Left lung (tissue), 10 donors: ENCODE measurements around the gene ROBO2. TPM values are rescaled to one million over a fixed set of nuclear protein-coding genes. Genes with fewer than 3 reads are reported as not detected.

Source experiments
- ATAC-seq: fragments of 200-7000 bp; cut with Tn5 transposase; one replicate; pipeline ENCODE4 v1.9.1; 2020; ENCODE audit warnings: moderate library complexity
- DNase-seq, 4 donors: peaks; one replicate each; pipeline ENCODE4 v3.0.0-alpha.2; 2013 to 2020
- H3K27ac ChIP-seq, 2 donors: fragments of 200-600 bp; sonication (generic) in 1 of 2; one replicate each; pipeline versions ENCODE4 v1.5.0 to v1.8.0; 2020 to 2021
- H3K27me3 ChIP-seq, 2 donors: fragments of 200-600 bp; sonication (generic) in 1 of 2; one replicate each; pipeline versions ENCODE4 v1.5.0 to v1.8.0; 2020 to 2021
- H3K36me3 ChIP-seq, 2 donors: fragments of 200-600 bp; sonication (generic) in 1 of 2; one replicate each; pipeline versions ENCODE4 v1.5.0 to v1.8.0; 2020 to 2021
- H3K4me1 ChIP-seq, 2 donors: fragments of 200-600 bp; one replicate each; pipeline ENCODE4 v1.8.0; 2021
- H3K4me3 ChIP-seq, 2 donors: fragments of 200-600 bp; sonication (generic) in 1 of 2; one replicate each; pipeline versions ENCODE4 v1.5.0 to v1.8.0; 2020 to 2021; ENCODE audit warnings: mild to moderate bottlenecking in 1 of 2
- H3K9me3 ChIP-seq, 2 donors: fragments of 200-600 bp; sonication (generic) in 1 of 2; one replicate each; pipeline versions ENCODE4 v1.5.0 to v1.8.0; 2020 to 2021
- intact Hi-C, 2 donors: fragments of 100-400 bp; cut with DNase I; formaldehyde crosslinking; loops; one replicate each; pipeline versions ENCODE4 v1.11.2 to v1.14.2; 2022
- polyA plus RNA-seq, 6 donors: library from polyadenylated mRNA; unstranded; fragments of 120-200 nt; gene quantifications; one replicate each; pipeline ENCODE4 v1.2.1, GENCODE V29; 2013; ENCODE audit not compliant: insufficient read length in 6 of 6
- total RNA-seq, 2 donors: library from RNA; stranded (reverse); fragmentation: NEBNext Ultra II Directional; extraction: Animal tissue kit (Norgen Biotek cat#: 25700); gene quantifications; one replicate each; pipeline ENCODE4 v1.2.1, GENCODE V29; 2021
- TF ChIP-seq, protein P1 (sequence below), 2 donors: fragments of 200-600 bp; sonication (generic) in 1 of 2; IDR thresholded peaks; one replicate each; pipeline versions ENCODE4 v1.5.0 to v1.8.0; 2021; ENCODE audit warnings: antibody characterized with exemption in 2 of 2
- donor health status: DM: no; HTN: yes; CAD: no.
- donor health status: DM: no; HTN: no; CAD: no.

ROBO2 gene
- total and polyA plus RNA-seq, 8 donors: 4.9 to 66.2 (median 51.1) TPM

GRCh38 chr3:77195766-77196545, 156.1 kb downstream of the ROBO2 start:
- ATAC-seq: no peak
- peak in 1 of 4 donors; percentile 32 for DNase-seq
- Histone ChIP-seq H3K4me1 (no peaks in the 10 kb centered on the region), H3K4me3 (no peak overlapping the region), H3K9me3 (no peaks in the 10 kb centered on the region), H3K36me3 (no peaks in the 10 kb centered on the region), H3K27me3 (no peaks in the 10 kb centered on the region), H3K27ac (no peak overlapping the region)
- intact Hi-C loops: no loop called here
- TF ChIP-seq, protein P1, sequence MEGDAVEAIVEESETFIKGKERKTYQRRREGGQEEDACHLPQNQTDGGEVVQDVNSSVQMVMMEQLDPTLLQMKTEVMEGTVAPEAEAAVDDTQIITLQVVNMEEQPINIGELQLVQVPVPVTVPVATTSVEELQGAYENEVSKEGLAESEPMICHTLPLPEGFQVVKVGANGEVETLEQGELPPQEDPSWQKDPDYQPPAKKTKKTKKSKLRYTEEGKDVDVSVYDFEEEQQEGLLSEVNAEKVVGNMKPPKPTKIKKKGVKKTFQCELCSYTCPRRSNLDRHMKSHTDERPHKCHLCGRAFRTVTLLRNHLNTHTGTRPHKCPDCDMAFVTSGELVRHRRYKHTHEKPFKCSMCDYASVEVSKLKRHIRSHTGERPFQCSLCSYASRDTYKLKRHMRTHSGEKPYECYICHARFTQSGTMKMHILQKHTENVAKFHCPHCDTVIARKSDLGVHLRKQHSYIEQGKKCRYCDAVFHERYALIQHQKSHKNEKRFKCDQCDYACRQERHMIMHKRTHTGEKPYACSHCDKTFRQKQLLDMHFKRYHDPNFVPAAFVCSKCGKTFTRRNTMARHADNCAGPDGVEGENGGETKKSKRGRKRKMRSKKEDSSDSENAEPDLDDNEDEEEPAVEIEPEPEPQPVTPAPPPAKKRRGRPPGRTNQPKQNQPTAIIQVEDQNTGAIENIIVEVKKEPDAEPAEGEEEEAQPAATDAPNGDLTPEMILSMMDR (IDR thresholded peaks at IDR 0.05): no peak

DNA sequence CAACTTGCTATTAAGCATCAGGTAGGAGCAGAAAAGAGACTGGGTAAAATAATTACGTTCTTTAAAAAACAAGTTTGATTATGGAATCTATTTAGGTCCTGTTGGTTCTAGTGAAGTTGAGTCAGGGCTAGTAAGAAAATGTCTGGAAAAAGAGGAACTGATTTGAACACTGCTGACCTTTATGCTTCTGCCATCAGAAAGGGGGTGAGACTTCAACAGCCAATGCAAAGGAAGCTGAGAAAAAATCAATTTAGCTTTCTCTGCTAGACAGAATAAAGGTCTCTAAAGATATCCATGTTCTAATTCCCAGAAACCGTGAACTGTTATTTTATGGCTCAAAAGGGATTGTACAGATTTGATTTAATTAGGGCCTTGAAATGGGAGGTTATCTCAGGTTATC, 157.5 kb downstream of the ROBO2 start:
- intact Hi-C loops: no loop called here
- ATAC-seq: no peak

GRCh38 chr3:77203851-77204250, 164.0 kb downstream of the ROBO2 start:
- Histone ChIP-seq H3K27me3 (no peaks in the 10 kb centered on the region), H3K9me3 (no peaks in the 10 kb centered on the region), H3K4me1 (no peaks in the 10 kb centered on the region), H3K36me3 (no peaks in the 10 kb centered on the region), H3K27ac (no peak overlapping the region), H3K4me3 (no peak overlapping the region)
- no peak for DNase-seq
- intact Hi-C loops: no loop called here
- TF ChIP-seq, protein P1 (IDR thresholded peaks at IDR 0.05): no peak
- ATAC-seq: no peak

More for the DNA sequence above, 157.5 kb downstream of the ROBO2 start:
- H3K4me3 ChIP-seq: no peak overlapping the region
- H3K9me3 ChIP-seq: no peaks in the 10 kb centered on the region
- H3K4me1 ChIP-seq: no peaks in the 10 kb centered on the region
- TF ChIP-seq, protein P1 (IDR thresholded peaks at IDR 0.05): no peak
- H3K36me3 ChIP-seq: no peaks in the 10 kb centered on the region
- no peaks in the 10 kb centered on the region for H3K27me3 ChIP-seq
- no peak overlapping the region for H3K27ac ChIP-seq
- no peak for DNase-seq

DNA sequence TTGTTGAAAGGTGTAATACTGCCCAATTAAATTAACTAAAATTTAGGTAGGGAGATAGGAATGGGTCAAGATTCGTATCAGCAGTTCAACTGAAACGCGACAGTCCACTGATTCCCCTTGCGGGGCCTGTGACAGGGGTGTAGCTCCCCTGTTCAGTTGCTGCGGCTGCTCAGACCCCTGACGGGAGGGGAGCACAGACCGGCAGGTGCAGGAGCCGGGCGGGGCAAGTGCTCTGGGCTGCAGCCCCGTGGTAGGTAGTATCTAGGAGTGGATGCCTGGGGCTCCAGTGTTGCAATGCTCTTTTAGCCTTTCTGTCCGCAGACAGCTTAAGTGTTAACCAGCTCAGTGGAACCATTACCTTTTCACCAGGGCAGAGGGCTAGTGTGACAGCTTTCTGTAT, 164.9 kb downstream of the ROBO2 start:
- intact Hi-C loops: no loop called here
- DNase-seq (no peak), ATAC-seq (no peak)
- Histone ChIP-seq H3K9me3 (no peaks in the 10 kb centered on the region), H3K4me3 (no peak overlapping the region), H3K36me3 (no peaks in the 10 kb centered on the region), H3K27me3 (no peaks in the 10 kb centered on the region), H3K4me1 (no peaks in the 10 kb centered on the region), H3K27ac (no peak overlapping the region)
- TF ChIP-seq, protein P1 (IDR thresholded peaks at IDR 0.05): no peak

- ATAC-seq: no peak
- DNase-seq: no peak
- H3K27me3 ChIP-seq: no peaks in the 10 kb centered on the region
- no peaks in the 10 kb centered on the region for H3K36me3 ChIP-seq
- no peaks in the 10 kb centered on the region for H3K4me1 ChIP-seq
- TF ChIP-seq, protein P1 (IDR thresholded peaks at IDR 0.05): no peak
- intact Hi-C loops: no loop called here
- no peak overlapping the region for H3K4me3 ChIP-seq
- H3K27ac ChIP-seq: no peak overlapping the region
- H3K9me3 ChIP-seq: no peaks in the 10 kb centered on the region
These were observed 167.9 kb downstream of the ROBO2 start for GRCh38 chr3:77207753-77208152.
